ENCODE data around the gene MIER2. TPM values are rescaled to one million over a fixed set of nuclear protein-coding genes. Genes with fewer than 3 reads are reported as not detected.

MIER2 gene
- total RNA-seq, 1 experiment from 2014 or later, result 40.1 TPM

DNA sequence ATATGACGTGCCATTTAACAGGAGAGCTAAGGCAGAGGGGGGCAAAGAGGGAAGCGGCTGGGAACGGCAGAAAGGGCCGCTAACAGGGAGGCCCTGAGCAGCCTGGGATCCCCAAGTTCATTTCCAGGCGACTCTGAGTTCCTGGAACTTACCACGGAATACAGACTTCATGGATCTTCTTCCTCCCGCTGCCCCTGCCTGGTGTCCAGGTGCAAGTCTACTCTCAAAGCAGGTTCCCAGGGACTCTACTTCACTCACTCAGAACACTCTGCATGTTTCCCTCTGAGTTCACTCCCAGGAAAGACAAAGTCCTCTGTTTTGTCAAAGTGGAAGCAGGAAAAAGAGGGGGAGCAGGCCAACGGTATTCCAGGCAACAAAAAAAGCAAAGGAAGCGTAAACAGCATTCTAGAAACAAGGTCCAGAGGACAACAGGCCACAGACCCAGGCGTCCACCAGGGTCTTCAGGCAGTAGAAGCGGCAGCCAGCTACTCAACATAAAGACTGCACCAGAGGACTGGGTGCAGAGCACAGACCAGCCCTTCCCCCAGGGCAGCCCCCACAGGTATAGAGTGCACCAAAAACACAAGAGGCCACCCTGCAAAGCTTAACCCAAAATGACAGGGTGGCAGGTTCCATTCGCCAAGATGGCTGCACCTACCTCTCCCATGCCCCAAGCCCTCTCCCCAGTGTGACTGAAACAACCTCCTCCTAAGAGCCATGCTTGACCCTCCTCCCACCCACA is 3.0 kb downstream of the MIER2 start:
- Histone ChIP-seq H3K9me3 (no peaks in the 10 kb centered on the region), H3K4me3 (ENCODE audit: low read depth, low read length) (no peak overlapping the region), H3K4me1 (peaks cover 15% of the 10 kb centered on the region), H3K36me3 (ENCODE audit: control insufficient read depth, insufficient read depth, low read length) (peaks cover 1% of the 10 kb centered on the region; the same call in 1 of the 2 replicates), H3K27me3 (replicated peaks; ENCODE audit: control insufficient read depth, insufficient read depth, low read length) (no peaks in the 10 kb centered on the region)
- Mint-ChIP-seq H3K4me1 (ENCODE audit: low read depth, unreplicated experiment) (peaks cover 15% of the 10 kb centered on the region), H3K9me3 (ENCODE audit: unreplicated experiment) (no peaks in the 10 kb centered on the region), H3K4me3 (ENCODE audit: unreplicated experiment) (no peak overlapping the region), H3K27ac (ENCODE audit: unreplicated experiment) (no peak overlapping the region), H3K36me3 (ENCODE audit: insufficient read depth, unreplicated experiment) (peaks cover 33% of the 10 kb centered on the region), H3K27me3 (ENCODE audit: insufficient read depth, unreplicated experiment) (no peaks in the 10 kb centered on the region)
- POLR2A ChIA-PET, result no interaction called here
- intact Hi-C loops (cut with micrococcal nuclease; ENCODE audit: unreplicated experiment), result no loop called here
- CTCF ChIA-PET, result no interaction called here
- no peak for DNase-seq
- no TSS peak for BruUV-seq (replicated peaks)
- TF ChIP-seq, protein P1, sequence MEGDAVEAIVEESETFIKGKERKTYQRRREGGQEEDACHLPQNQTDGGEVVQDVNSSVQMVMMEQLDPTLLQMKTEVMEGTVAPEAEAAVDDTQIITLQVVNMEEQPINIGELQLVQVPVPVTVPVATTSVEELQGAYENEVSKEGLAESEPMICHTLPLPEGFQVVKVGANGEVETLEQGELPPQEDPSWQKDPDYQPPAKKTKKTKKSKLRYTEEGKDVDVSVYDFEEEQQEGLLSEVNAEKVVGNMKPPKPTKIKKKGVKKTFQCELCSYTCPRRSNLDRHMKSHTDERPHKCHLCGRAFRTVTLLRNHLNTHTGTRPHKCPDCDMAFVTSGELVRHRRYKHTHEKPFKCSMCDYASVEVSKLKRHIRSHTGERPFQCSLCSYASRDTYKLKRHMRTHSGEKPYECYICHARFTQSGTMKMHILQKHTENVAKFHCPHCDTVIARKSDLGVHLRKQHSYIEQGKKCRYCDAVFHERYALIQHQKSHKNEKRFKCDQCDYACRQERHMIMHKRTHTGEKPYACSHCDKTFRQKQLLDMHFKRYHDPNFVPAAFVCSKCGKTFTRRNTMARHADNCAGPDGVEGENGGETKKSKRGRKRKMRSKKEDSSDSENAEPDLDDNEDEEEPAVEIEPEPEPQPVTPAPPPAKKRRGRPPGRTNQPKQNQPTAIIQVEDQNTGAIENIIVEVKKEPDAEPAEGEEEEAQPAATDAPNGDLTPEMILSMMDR (IDR thresholded peaks at IDR 0.05; ENCODE audit: insufficient read depth in 1 of 2, low read depth in 1 of 2, low read length in 1 of 2, severe bottlenecking in 1 of 2, unreplicated experiment in 1 of 2), result no peak

DNA sequence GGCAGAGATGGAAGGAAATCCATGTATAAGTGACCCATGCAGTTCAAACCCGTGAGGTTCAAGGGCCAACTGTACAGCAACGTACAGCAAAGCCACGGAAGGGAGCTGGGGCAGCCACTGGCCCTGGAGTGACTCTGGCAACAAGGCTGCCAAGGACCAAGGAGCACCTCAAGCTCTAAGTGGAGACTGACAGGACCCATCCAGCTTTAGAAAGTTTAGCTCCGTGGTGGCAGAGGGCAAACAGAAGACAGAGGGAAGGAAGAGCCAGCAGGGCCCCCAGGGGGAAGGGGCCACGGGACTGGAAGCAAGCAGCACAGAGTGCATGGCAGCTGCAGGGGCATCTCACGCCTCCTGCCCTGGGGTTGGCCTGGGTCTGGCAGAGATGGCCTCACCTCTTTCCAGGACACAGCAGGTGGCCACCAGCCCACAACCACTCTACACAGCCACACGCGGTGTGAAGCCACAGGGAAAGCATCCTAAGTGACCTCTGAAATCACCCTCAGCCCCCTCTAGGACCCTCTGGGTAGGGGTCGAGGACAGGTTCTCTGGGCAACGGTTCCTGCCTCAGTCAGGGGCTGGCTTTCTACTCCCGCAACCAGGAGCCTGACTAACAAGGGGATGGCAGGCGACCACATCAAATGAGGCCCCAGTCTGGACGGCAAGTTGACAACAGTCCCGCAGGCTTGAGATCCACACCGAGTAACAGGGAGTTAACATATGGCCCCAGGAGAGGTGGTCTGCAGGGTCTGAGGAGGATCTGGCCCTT is 3.8 kb downstream of the MIER2 start:
- Mint-ChIP-seq H3K27me3 (ENCODE audit: insufficient read depth, unreplicated experiment) (no peaks in the 10 kb centered on the region), H3K4me3 (ENCODE audit: unreplicated experiment) (no peak overlapping the region), H3K4me1 (ENCODE audit: low read depth, unreplicated experiment) (peaks cover 15% of the 10 kb centered on the region), H3K36me3 (ENCODE audit: insufficient read depth, unreplicated experiment) (peaks cover 37% of the 10 kb centered on the region), H3K9me3 (ENCODE audit: unreplicated experiment) (no peaks in the 10 kb centered on the region), H3K27ac (ENCODE audit: unreplicated experiment) (no peak overlapping the region)
- Histone ChIP-seq H3K9me3 (no peaks in the 10 kb centered on the region), H3K4me1 (peaks cover 15% of the 10 kb centered on the region), H3K4me3 (ENCODE audit: low read depth, low read length) (no peak overlapping the region), H3K27me3 (replicated peaks; ENCODE audit: control insufficient read depth, insufficient read depth, low read length) (no peaks in the 10 kb centered on the region), H3K36me3 (ENCODE audit: control insufficient read depth, insufficient read depth, low read length) (peaks cover 1% of the 10 kb centered on the region; the same call in 1 of the 2 replicates)
- ChIA-PET CTCF (no interaction called here), POLR2A (no interaction called here)
- TF ChIP-seq, protein P1 (IDR thresholded peaks at IDR 0.05; ENCODE audit: insufficient read depth in 1 of 2, low read depth in 1 of 2, low read length in 1 of 2, severe bottlenecking in 1 of 2, unreplicated experiment in 1 of 2), result no peak
- BruUV-seq (replicated peaks), result no TSS peak
- intact Hi-C loops (cut with micrococcal nuclease; ENCODE audit: unreplicated experiment), result no loop called here
- DNase-seq, result no peak

DNA sequence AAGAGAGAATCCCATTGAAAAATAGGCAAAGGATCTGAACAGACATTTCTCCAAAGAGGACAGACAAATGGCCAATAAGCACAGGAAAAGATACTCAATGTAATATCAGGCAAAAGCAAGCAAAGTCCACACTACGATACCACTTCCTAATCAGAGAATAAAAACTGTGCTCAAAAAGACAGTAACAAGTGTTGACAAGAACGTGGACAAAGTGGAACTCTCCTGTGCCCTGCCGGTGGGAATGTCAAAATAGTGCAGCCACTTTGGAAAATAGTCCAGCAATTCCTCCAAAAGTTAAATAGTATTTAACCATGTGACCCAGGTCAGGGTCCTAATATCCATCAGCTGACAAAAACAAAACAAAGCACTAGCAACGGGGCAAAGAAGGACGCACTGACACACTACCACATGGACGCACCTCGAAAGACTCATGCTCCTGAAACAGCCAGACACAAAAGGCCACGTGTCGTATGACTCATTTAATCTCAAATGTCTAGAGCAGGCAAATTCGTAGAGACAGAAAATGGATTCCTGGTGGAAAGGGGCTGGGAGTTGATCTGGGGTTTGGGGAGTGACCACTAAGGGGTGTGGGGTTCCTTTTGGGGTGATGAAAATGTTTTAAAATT is 5.2 kb downstream of the MIER2 start:
- POLR2A ChIA-PET, result no interaction called here
- Mint-ChIP-seq H3K27ac (ENCODE audit: unreplicated experiment) (no peak overlapping the region), H3K9me3 (ENCODE audit: unreplicated experiment) (no peaks in the 10 kb centered on the region), H3K4me3 (ENCODE audit: unreplicated experiment) (no peak overlapping the region), H3K27me3 (ENCODE audit: insufficient read depth, unreplicated experiment) (no peaks in the 10 kb centered on the region), H3K36me3 (ENCODE audit: insufficient read depth, unreplicated experiment) (peaks cover 33% of the 10 kb centered on the region), H3K4me1 (ENCODE audit: low read depth, unreplicated experiment) (peaks cover 6% of the 10 kb centered on the region)
- peaks cover 8% of the 10 kb centered on the region for H3K4me1 ChIP-seq
- H3K27me3 ChIP-seq (replicated peaks; ENCODE audit: control insufficient read depth, insufficient read depth, low read length), result no peaks in the 10 kb centered on the region
- BruUV-seq (replicated peaks), result no TSS peak
- TF ChIP-seq, protein P1 (IDR thresholded peaks at IDR 0.05; ENCODE audit: insufficient read depth in 1 of 2, low read depth in 1 of 2, low read length in 1 of 2, severe bottlenecking in 1 of 2, unreplicated experiment in 1 of 2), result no peak
- no peak overlapping the region for H3K4me3 ChIP-seq (ENCODE audit: low read depth, low read length)
- intact Hi-C loops (cut with micrococcal nuclease; ENCODE audit: unreplicated experiment), result no loop called here
- peaks cover 1% of the 10 kb centered on the region; the same call in 1 of the 2 replicates for H3K36me3 ChIP-seq (ENCODE audit: control insufficient read depth, insufficient read depth, low read length)
- H3K9me3 ChIP-seq, result no peaks in the 10 kb centered on the region
- CTCF ChIA-PET, result no interaction called here
- no peak for DNase-seq

All from Caco-2 (cell line).